Effector memory CD4-positive, alpha-beta T cell (primary cell): ENCODE results near the gene ST6GALNAC2.

ENCODE experiments used
- DNase-seq, 3 donors: peaks; one replicate each; pipeline ENCODE4 v3.0.0-alpha.2; 2020
- H3K27ac ChIP-seq: 2 replicates; pipeline ENCODE4 v1.7.0; 2013; ENCODE audit warnings: mild to moderate bottlenecking, low read length, moderate library complexity; ENCODE audit not compliant: insufficient read depth, poor library complexity, severe bottlenecking
- H3K27me3 ChIP-seq: replicated peaks from 2 replicates; pipeline ENCODE4 v1.7.0; 2013; ENCODE audit warnings: mild to moderate bottlenecking, low read length; ENCODE audit not compliant: insufficient read depth, control insufficient read depth, poor library complexity, severe bottlenecking
- H3K36me3 ChIP-seq: 2 replicates; pipeline ENCODE4 v1.7.0; 2013; ENCODE audit warnings: mild to moderate bottlenecking, low read length, moderate library complexity; ENCODE audit not compliant: control insufficient read depth, insufficient read depth
- H3K4me1 ChIP-seq: 2 replicates; pipeline ENCODE4 v1.7.0; 2013; ENCODE audit warnings: low read length, mild to moderate bottlenecking; ENCODE audit not compliant: control insufficient read depth, insufficient read depth, poor library complexity, severe bottlenecking
- H3K4me3 ChIP-seq: 2 replicates; pipeline ENCODE4 v1.7.0; 2013; ENCODE audit warnings: low read length, low read depth, mild to moderate bottlenecking; ENCODE audit not compliant: insufficient read depth, poor library complexity, severe bottlenecking
- H3K9me3 ChIP-seq: 2 replicates; pipeline ENCODE4 v1.7.0; 2013; ENCODE audit warnings: mild to moderate bottlenecking, low read length, moderate library complexity; ENCODE audit not compliant: control insufficient read depth

The ST6GALNAC2 gene

DNA sequence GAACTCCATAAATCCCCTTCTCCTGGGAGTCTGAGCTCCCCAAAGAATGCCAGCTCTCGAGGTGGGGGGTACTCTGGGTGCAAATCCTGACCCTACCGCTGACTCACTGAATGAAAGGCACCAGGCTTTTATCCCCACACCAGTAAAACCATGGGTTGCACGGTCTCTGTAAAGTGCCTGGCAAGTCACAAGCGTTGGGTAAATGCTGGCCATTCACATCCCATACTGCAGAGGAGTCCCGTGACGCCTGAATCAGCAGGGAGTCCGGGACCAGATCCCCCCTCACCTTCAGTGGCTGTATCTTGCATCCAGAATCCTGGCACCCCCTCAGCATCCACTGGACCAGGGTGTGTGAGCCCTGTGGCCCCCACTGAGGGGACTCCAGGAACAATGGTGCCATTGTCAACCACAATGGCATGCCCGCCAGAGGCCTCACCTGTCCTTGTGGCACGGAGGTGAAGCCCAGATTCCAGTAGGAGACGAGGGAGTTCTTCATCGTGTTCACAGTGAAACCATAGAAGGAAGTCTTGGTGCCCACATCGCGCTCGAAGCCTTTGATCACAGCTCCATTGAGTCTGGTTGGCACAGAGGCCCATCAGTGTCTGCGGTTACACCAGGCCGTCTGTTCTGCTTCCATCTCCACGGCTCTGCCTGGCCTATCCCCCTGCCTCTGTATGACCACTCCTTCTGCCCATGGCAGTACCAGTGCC lies 13.3 kb downstream of the ST6GALNAC2 start:
- no peaks in the 10 kb centered on the region for H3K36me3 ChIP-seq
- no peaks in the 10 kb centered on the region for H3K27me3 ChIP-seq
- no peaks in the 10 kb centered on the region for H3K4me1 ChIP-seq
- no peak overlapping the region for H3K27ac ChIP-seq
- no peak for DNase-seq
- H3K9me3 ChIP-seq, result no peaks in the 10 kb centered on the region
- no peak overlapping the region for H3K4me3 ChIP-seq

DNA sequence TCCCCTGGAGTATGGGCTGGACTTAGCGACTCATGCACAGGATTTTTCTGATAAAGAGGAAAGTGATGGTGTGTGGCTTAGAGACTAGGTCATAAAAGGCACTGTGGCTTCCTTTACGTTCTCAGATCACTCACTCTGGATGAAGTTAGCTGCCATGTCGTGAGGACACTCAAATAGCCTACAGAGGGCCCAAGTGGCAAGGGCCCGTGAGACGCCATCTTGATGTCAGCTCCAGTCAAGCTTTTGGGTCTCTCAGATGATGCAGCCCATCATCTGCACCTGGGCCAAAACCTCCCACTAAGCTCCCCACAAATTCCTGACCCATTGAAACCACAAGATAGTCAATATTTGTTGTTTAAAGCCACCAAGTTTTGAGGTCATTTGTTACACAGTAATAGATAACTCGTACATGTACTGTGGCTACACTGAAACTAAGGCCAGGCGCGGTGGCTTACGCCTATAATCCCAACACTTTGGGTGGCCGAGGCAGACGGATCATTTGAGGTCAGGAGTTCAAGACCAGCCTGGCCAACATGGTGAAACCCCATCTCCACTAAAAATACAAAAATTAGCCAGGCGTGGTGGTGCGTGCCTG lies 14.7 kb downstream of the ST6GALNAC2 start:
- no peak for DNase-seq
- H3K9me3 ChIP-seq, result no peaks in the 10 kb centered on the region
- H3K27ac ChIP-seq, result no peak overlapping the region
- H3K4me3 ChIP-seq, result no peak overlapping the region
- peaks cover 8% of the 10 kb centered on the region for H3K36me3 ChIP-seq
- H3K27me3 ChIP-seq, result no peaks in the 10 kb centered on the region
- no peaks in the 10 kb centered on the region for H3K4me1 ChIP-seq

DNA sequence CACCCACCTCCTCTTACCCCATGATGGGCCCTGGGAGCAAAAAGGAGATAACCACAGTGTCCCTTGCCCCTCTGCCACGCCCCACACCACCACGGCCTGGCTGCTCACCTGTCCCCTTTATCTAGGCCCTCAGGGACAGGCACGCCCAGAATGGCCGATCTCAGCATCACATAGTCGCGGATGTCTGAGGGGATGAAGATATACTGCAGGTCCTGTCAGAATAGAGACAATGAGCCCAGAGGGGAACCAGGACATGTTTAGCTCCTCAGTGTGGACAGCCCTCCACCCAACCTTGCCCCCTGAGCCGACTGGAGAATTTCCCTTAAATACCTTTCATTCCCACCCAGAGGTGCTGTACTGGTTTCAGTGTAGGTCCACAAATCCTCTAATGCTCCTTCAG lies 15.2 kb downstream of the ST6GALNAC2 start:
- DNase-seq, result no peak
- H3K27me3 ChIP-seq, result no peaks in the 10 kb centered on the region
- no peaks in the 10 kb centered on the region for H3K4me1 ChIP-seq
- H3K9me3 ChIP-seq, result no peaks in the 10 kb centered on the region
- H3K27ac ChIP-seq, result no peak overlapping the region
- H3K36me3 ChIP-seq, result peaks cover 10% of the 10 kb centered on the region
- no peak overlapping the region for H3K4me3 ChIP-seq

DNA sequence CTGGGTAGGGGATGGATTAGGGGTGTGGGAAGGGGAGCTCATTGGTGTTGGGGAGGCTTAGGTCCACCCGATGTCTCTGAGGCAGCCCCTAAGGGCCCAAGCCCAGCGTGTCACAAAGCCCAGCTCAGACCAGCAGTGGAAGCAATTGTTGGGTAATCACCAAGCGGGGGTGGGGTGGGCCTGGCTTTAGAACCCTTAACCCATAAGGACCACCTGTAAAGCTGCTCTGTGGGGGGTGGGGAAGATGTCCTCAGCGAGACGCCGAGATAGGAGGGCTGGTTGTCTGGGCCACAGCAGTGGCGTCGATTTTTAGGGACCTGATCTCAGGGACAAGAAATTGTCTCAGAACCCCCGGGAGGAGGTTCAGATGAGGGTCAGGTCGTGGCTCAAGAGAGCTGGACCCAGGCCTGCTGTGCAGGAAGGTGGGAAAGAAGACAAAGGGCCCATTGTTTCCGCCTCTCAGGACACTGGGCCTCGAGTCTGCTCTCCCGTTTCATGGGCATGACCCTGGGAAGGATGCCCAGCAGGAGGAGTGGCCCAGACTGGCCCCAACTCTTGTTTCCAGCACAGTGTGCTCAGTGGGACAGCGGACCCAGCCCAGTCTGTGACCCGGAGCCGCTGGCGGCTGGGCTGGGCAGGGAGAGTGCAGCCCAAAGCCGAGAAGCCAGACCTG lies 15.9 kb downstream of the ST6GALNAC2 start:
- peaks cover 18% of the 10 kb centered on the region for H3K36me3 ChIP-seq
- H3K4me3 ChIP-seq, result no peak overlapping the region
- no peak overlapping the region for H3K27ac ChIP-seq
- no peaks in the 10 kb centered on the region for H3K27me3 ChIP-seq
- H3K4me1 ChIP-seq, result no peaks in the 10 kb centered on the region
- DNase-seq, result no peak
- no peaks in the 10 kb centered on the region for H3K9me3 ChIP-seq

DNA sequence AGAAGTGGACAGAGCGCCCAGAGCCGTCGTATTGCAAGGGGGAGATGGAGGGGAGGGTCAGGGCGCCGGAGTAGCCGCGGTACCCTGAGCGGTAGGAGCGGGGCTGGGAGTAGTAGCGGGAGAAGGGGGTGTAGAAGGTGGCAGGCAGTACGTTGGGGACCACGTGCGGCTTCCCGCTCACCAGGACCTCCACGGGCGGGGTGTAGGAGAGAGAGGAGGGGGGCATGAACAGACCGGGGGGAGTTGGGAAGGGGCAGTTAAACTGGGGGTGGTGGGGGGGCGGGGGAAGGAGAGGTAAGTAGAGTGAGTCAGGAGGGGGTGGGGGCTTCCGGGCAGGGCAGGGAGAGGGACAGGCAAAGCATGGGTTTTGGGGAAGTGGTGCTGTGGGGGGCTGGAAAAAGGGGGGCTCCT lies 16.8 kb downstream of the ST6GALNAC2 start:
- Histone ChIP-seq H3K36me3 (peaks cover 23% of the 10 kb centered on the region), H3K4me1 (no peaks in the 10 kb centered on the region), H3K27me3 (no peaks in the 10 kb centered on the region), H3K4me3 (no peak overlapping the region), H3K9me3 (no peaks in the 10 kb centered on the region), H3K27ac (no peak overlapping the region)
- DNase-seq, result no peak

DNA sequence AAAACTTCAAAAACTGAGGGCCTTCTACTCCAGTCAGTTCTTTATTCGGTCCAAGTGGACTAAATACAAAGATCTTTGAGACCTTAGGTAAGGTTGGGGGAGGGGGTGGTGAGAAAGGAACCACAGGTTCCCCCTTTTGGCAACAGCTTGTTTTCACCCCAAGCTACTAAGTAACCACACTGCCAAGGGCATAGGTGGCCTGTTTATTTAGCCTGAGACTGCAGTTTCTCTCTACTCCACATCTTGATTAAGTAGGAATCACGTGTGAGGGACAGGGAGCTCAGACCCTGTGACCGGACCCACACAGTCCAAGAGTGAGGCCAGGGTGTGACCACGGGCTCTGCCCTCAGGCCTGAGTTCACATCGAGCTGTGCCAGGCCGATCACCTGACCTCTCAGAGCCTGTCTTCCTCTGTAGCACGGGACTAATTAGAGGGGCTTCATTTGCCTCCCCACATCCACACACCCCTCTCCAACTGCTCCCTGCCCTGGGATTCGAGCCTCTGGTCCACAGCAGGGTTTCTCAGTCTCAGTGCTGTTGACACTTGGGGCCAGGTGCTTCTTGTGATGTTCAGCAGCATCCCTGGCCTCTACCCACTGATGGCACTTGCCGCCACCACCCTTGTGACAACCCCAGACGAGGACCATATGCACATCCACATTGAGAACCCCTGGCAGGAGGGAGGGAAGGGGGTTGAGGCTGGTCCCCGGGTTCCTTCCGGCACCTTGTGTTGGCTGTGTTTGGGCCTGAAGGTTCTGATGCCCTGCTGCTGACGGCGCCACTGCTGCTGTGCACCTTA lies 17.8 kb downstream of the ST6GALNAC2 start:
- DNase-seq, result no peak
- peaks cover 23% of the 10 kb centered on the region for H3K36me3 ChIP-seq
- H3K4me1 ChIP-seq, result no peaks in the 10 kb centered on the region
- H3K9me3 ChIP-seq, result no peaks in the 10 kb centered on the region
- no peak overlapping the region for H3K4me3 ChIP-seq
- H3K27me3 ChIP-seq, result no peaks in the 10 kb centered on the region
- no peak overlapping the region for H3K27ac ChIP-seq

DNA sequence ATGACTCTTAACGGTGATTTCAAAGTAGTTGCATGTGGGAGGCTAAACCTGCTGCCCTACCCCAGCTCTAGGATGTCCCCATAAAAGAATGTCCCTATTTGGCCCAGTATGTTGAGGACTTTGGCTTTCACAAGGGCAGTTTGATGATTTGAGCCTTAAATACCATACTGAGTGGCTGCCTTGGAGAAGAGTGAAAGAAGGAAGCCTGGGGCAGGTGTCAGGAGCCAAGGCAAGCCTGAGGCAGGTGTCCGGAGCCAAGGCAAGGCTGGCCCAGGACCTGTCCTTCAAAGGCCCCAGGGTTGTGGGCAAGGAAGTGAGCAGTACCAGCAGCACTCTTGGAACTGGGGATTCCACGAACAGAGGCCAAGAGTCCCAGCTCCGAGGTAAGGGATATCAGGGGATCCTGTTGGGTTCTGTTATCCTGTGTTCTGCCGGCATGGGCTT lies 18.6 kb downstream of the ST6GALNAC2 start:
- DNase-seq, result no peak
- Histone ChIP-seq H3K4me1 (peaks cover 4% of the 10 kb centered on the region), H3K4me3 (no peak overlapping the region), H3K27me3 (no peaks in the 10 kb centered on the region), H3K9me3 (no peaks in the 10 kb centered on the region), H3K36me3 (peaks cover 24% of the 10 kb centered on the region), H3K27ac (no peak overlapping the region)

DNA sequence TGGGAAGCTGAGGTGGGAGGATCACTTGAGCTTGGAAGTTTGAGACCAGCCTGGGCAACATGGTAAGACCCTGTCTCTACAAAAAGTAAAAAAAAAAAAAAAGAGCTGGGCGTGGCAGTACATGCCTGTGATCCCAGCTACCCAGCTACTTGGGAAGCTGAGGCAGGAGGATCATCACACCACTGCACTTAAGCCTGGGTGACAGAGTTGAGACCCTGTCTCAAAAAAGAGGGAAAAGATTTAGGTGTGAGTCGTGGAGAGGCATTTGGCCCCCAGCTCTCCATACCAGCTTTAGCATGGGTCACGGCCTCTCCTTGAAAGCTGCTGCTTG lies 19.1 kb downstream of the ST6GALNAC2 start:
- no peak overlapping the region for H3K4me3 ChIP-seq
- H3K36me3 ChIP-seq, result peaks cover 28% of the 10 kb centered on the region
- H3K9me3 ChIP-seq, result no peaks in the 10 kb centered on the region
- peaks cover 8% of the 10 kb centered on the region for H3K4me1 ChIP-seq
- H3K27ac ChIP-seq, result no peak overlapping the region
- DNase-seq, result no peak
- H3K27me3 ChIP-seq, result no peaks in the 10 kb centered on the region

DNA sequence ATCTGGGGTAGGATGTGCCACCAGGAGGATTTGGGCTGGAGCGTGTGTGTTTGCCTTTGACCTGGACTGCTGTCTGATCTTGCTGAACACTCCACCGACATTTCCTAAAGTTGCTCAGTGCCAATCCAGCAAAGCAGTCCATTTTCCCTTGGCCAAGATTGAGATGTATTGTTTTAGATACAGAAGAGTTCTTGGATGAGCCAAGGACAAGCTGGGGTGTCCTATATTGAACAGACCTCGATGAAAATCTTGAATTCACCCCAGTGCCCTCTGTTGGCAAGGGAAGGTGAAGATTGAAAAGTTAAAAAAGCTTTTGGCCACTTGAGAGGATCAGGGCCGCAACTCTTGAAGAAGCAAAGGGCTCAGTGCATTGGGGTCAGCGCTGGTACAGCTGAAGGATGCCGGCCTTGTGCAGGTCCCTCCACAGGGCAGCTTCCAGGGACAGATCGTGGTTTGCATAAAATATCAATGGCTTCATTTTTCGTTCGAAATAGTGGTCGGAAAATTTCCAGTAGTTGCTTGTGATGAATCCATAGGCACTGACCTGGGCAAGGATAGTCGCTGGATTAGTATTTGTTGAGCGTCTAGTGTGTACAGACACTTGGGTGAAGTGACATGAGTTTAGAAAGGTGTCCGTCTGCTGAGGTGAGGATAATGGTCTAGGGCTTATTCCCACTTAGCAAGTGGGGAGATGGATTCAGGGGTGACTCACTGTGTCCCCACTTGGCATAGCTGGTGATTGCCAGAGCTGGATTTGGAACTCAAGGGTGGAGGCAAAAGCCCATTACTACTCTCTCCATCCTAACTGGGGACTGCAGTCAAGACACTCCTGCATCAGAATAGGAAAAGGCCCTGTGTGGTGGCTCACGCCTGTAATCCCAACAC lies 19.7 kb downstream of the ST6GALNAC2 start:
- no peak overlapping the region for H3K4me3 ChIP-seq
- no peaks in the 10 kb centered on the region for H3K27me3 ChIP-seq
- H3K4me1 ChIP-seq, result peaks cover 14% of the 10 kb centered on the region
- H3K9me3 ChIP-seq, result no peaks in the 10 kb centered on the region
- DNase-seq, result no peak
- H3K36me3 ChIP-seq, result peaks cover 33% of the 10 kb centered on the region
- no peak overlapping the region for H3K27ac ChIP-seq
